PC-3 (cell line): ENCODE results near the gene RAB30. TPM values are rescaled to one million over a fixed set of nuclear protein-coding genes. Genes with fewer than 3 reads are reported as not detected.
"Not testable (repeated sequence)": the region's sequence is repeated elsewhere in the genome, so short reads cannot be mapped to it uniquely, and the experiment has no call there.

Experiments
- ATAC-seq: fragments of 200-7000 bp; cut with Tn5 transposase; 2 replicates; pipeline ENCODE4 v1.9.1; 2020; ENCODE audit warnings: mild to moderate bottlenecking, moderate library complexity
- BruUV-seq: library from RNA; stranded (reverse); fragments of 400-500 nt; replicated peaks from 2 replicates; lab custom pipeline; 2021; lab: Mats Ljungman, UMichigan
- CTCF ChIA-PET: fragments of 300-600 bp; sonication (Branson Sonifier 250); formaldehyde crosslinking; loops from one replicate; lab custom pipeline; 2022; ENCODE audit warnings: antibody characterized with exemption; lab: Charles Lee
- POLR2A ChIA-PET: fragments of 300-600 bp; sonication (Branson Sonifier 250); formaldehyde crosslinking; loops from one replicate; lab custom pipeline; 2022; ENCODE audit warnings: antibody characterized with exemption; ENCODE audit not compliant: unreplicated experiment; lab: Charles Lee
- DNase-seq: peaks from one replicate; pipeline ENCODE4 v3.0.0-alpha.2; 2015
- H2AFZ ChIP-seq: fragments of 300-600 bp; sonication (generic); 2 replicates; pipeline ENCODE4 v1.6.0; 2016; ENCODE audit warnings: antibody characterized with exemption, low read length
- H3F3A ChIP-seq: fragments of 300-600 bp; sonication (generic); one replicate; pipeline ENCODE4 v1.6.0; 2017; ENCODE audit warnings: antibody characterized with exemption, low read length, control low read depth, mild to moderate bottlenecking; ENCODE audit not compliant: unreplicated experiment
- H3K27ac ChIP-seq: fragments of 300-600 bp; sonication (generic); 2 replicates; pipeline ENCODE4 v1.5.1; 2016; ENCODE audit warnings: mild to moderate bottlenecking, low read length
- H3K27me3 ChIP-seq: fragments of 300-600 bp; sonication (generic); 2 replicates; pipeline ENCODE4 v1.6.1; 2016; ENCODE audit warnings: low read length, mixed read lengths
- H3K36me3 ChIP-seq: fragments of 300-600 bp; sonication (generic); 2 replicates; pipeline ENCODE4 v1.6.1; 2016; ENCODE audit warnings: low read depth, mixed run types, low read length, mixed read lengths
- H3K4me1 ChIP-seq: fragments of 300-600 bp; sonication (generic); 2 replicates; pipeline ENCODE4 v1.5.1; 2016; ENCODE audit warnings: low read length; ENCODE audit not compliant: insufficient read depth
- H3K4me2 ChIP-seq: fragments of 300-600 bp; sonication (generic); 2 replicates; pipeline ENCODE4 v1.6.0; 2016; ENCODE audit warnings: low read length
- H3K4me3 ChIP-seq: fragments of 300-600 bp; sonication (generic); 2 replicates; pipeline ENCODE4 v1.5.1; 2016; ENCODE audit warnings: mild to moderate bottlenecking, low read length, mixed read lengths
- H3K79me2 ChIP-seq: fragments of 300-600 bp; sonication (generic); 2 replicates; pipeline ENCODE4 v1.6.1; 2017; ENCODE audit warnings: low read length, mixed read lengths
- H3K9ac ChIP-seq: fragments of 300-600 bp; sonication (generic); 2 replicates; pipeline ENCODE4 v1.6.0; 2016; ENCODE audit warnings: mild to moderate bottlenecking, low read length
- H3K9me2 ChIP-seq: fragments of 300-600 bp; sonication (generic); replicated peaks from 2 replicates; pipeline ENCODE4 v1.6.1; 2016; ENCODE audit warnings: mixed run types, low read length, mixed read lengths
- H3K9me3 ChIP-seq: fragments of 300-600 bp; sonication (generic); 2 replicates; pipeline ENCODE4 v1.6.1; 2016; ENCODE audit warnings: low read length, mixed read lengths
- H4K20me1 ChIP-seq: fragments of 300-600 bp; sonication (generic); 2 replicates; pipeline ENCODE4 v1.6.1; 2016; ENCODE audit warnings: low read length, mixed read lengths
- EZH2 ChIP-seq: fragments of 300-600 bp; sonication (generic); IDR thresholded peaks from one replicate; pipeline ENCODE4 v1.6.1; 2017; ENCODE audit warnings: antibody characterized with exemption, mild to moderate bottlenecking, low read length; ENCODE audit not compliant: unreplicated experiment
- EZH2phosphoT487 ChIP-seq: fragments of 300-600 bp; sonication (generic); IDR thresholded peaks from 2 replicates; pipeline ENCODE4 v1.6.1; 2018; ENCODE audit warnings: mild to moderate bottlenecking, antibody characterized with exemption, low read length, borderline replicate concordance
- intact Hi-C: fragments of 100-400 bp; cut with micrococcal nuclease; formaldehyde crosslinking; loops from 2 replicates; pipeline ENCODE4 v1.9.0; 2023
- total RNA-seq: library from RNA; depleted of rRNA; stranded (reverse); fragments of >200 nt; gene quantifications from 2 replicates; pipeline ENCODE4 v1.2.3, GENCODE V29; 2014
- TF ChIP-seq, protein P1 (sequence below): fragments of 300-600 bp; sonication (generic); conservative IDR thresholded peaks from 2 replicates; pipeline ENCODE4 v1.5.1; 2017; ENCODE audit warnings: antibody characterized with exemption, low read depth, mild to moderate bottlenecking, low read length

Gene RAB30
- total RNA-seq, 1 experiment from 2014 or later, result 6.6 TPM

- CTCF ChIA-PET, result no interaction called here
- Histone ChIP-seq H3K27ac (no peak overlapping the region), H3K9me3 (no peaks in the 10 kb centered on the region), H2AFZ (no peak overlapping the region), H3K4me3 (no peak overlapping the region), H4K20me1 (no peaks in the 10 kb centered on the region), H3K4me2 (no peak overlapping the region), H3K9ac (no peak overlapping the region), H3F3A (no peaks in the 10 kb centered on the region), H3K9me2 (no peaks in the 10 kb centered on the region), H3K4me1 (peaks cover 18% of the 10 kb centered on the region), H3K79me2 (no peaks in the 10 kb centered on the region), H3K27me3 (no peaks in the 10 kb centered on the region), H3K36me3 (no peaks in the 10 kb centered on the region)
- ATAC-seq (no peak), DNase-seq (no peak)
- POLR2A ChIA-PET, result no interaction called here
- no TSS peak for BruUV-seq
- TF ChIP-seq EZH2phosphoT487, result no peak
- no peak for TF ChIP-seq EZH2
- TF ChIP-seq, protein P1, sequence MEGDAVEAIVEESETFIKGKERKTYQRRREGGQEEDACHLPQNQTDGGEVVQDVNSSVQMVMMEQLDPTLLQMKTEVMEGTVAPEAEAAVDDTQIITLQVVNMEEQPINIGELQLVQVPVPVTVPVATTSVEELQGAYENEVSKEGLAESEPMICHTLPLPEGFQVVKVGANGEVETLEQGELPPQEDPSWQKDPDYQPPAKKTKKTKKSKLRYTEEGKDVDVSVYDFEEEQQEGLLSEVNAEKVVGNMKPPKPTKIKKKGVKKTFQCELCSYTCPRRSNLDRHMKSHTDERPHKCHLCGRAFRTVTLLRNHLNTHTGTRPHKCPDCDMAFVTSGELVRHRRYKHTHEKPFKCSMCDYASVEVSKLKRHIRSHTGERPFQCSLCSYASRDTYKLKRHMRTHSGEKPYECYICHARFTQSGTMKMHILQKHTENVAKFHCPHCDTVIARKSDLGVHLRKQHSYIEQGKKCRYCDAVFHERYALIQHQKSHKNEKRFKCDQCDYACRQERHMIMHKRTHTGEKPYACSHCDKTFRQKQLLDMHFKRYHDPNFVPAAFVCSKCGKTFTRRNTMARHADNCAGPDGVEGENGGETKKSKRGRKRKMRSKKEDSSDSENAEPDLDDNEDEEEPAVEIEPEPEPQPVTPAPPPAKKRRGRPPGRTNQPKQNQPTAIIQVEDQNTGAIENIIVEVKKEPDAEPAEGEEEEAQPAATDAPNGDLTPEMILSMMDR, result no peak
- intact Hi-C loops, result loop anchor here (5.0 kb wide), 1 partner anchor 845 kb away; no protein-coding TSS in a partner anchor
These were observed 99.6 kb downstream of the RAB30 start for GRCh38 chr11:82972103-82972502.

DNA sequence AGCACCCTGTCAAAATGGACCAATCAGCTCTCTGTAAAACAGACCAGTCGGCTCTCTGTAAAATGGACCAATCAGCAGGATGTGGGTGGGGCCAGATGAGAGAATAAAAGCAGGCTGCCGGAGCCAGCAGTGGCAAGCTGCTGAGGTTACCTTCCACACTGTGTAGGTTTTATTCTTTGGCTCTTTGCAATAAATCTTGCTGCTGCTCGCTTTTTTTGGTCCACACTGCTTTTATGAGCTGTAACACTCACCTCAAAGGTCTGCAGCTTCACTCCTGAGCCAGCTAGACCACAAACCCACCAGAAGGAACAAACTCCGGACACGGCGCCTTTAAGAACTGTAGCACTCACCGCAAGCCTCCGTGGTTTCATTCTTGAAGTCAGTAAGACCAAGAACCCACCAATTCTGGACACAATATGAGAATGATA is 100.2 kb downstream of the RAB30 start:
- DNase-seq, BruUV-seq, H3K9me2 ChIP-seq, ATAC-seq, POLR2A ChIA-PET, H2AFZ ChIP-seq, H3K4me2 ChIP-seq, H3K9ac ChIP-seq, H3K9me3 ChIP-seq, H3K4me3 ChIP-seq, H3K36me3 ChIP-seq, CTCF ChIA-PET, H4K20me1 ChIP-seq, H3K27ac ChIP-seq, H3K27me3 ChIP-seq, H3K79me2 ChIP-seq, H3F3A ChIP-seq: not testable (repeated sequence)
- peaks cover 18% of the 10 kb centered on the region for H3K4me1 ChIP-seq
- intact Hi-C loops, result loop anchor here (5.0 kb wide), 1 partner anchor 846 kb away; no protein-coding TSS in a partner anchor

- H3K4me2 ChIP-seq, H4K20me1 ChIP-seq, H3K4me1 ChIP-seq, BruUV-seq, H3K36me3 ChIP-seq, H2AFZ ChIP-seq, H3K27me3 ChIP-seq, H3K4me3 ChIP-seq, CTCF ChIA-PET, H3K9me3 ChIP-seq, H3K79me2 ChIP-seq, H3K27ac ChIP-seq, H3F3A ChIP-seq, H3K9ac ChIP-seq, H3K9me2 ChIP-seq, DNase-seq, ATAC-seq: not testable (repeated sequence)
- intact Hi-C loops, result loop anchor here (5.0 kb wide), 1 partner anchor 847 kb away; no protein-coding TSS in a partner anchor
- POLR2A ChIA-PET, result interaction anchor here (0.5 kb wide), 1 partner anchor 76 kb away, joined by 3 read pairs; no protein-coding TSS in a partner anchor
These were observed 101.1 kb downstream of the RAB30 start for GRCh38 chr11:82970507-82971083.
